ENCODE data around the gene GOSR2.

The GOSR2 gene

GRCh38 chr17:46878055-46878454 is 44.9 kb upstream of the GOSR2 start:
- Histone ChIP-seq H3K4me1 (ENCODE audit: insufficient read depth, insufficient read length) (no peaks in the 10 kb centered on the region), H3K9me3 (ENCODE audit: insufficient read depth, low read length) (no peaks in the 10 kb centered on the region), H3K4me3 (ENCODE audit: insufficient read length, low read depth) (no peak overlapping the region), H3K36me3 (ENCODE audit: insufficient read depth, insufficient read length, low read length) (no peaks in the 10 kb centered on the region), H3K9ac (ENCODE audit: insufficient read length, low read depth) (no peak overlapping the region), H3K27me3 (ENCODE audit: insufficient read depth, insufficient read length) (peaks cover 1% of the 10 kb centered on the region)
- DNase-seq (ENCODE audit: low read depth, low spot score): no peak
- TF ChIP-seq ZNF274 (IDR thresholded peaks at IDR 0.05; ENCODE audit: low read depth, low read length) (no peak), SUZ12 (IDR thresholded peaks at IDR 0.05; ENCODE audit: extremely low read depth, insufficient read depth, insufficient read length) (no peak), YY1 (IDR thresholded peaks at IDR 0.05; ENCODE audit: insufficient read depth, insufficient read length) (no peak)

GRCh38 chr17:46879101-46879500 is 43.9 kb upstream of the GOSR2 start:
- H3K36me3 ChIP-seq (ENCODE audit: insufficient read depth, insufficient read length, low read length): no peaks in the 10 kb centered on the region
- no peak overlapping the region for H3K4me3 ChIP-seq (ENCODE audit: insufficient read length, low read depth)
- no peak for DNase-seq (ENCODE audit: low read depth, low spot score)
- H3K4me1 ChIP-seq (ENCODE audit: insufficient read depth, insufficient read length): no peaks in the 10 kb centered on the region
- TF ChIP-seq SUZ12 (IDR thresholded peaks at IDR 0.05; ENCODE audit: extremely low read depth, insufficient read depth, insufficient read length) (no peak), YY1 (IDR thresholded peaks at IDR 0.05; ENCODE audit: insufficient read depth, insufficient read length) (no peak), ZNF274 (IDR thresholded peaks at IDR 0.05; ENCODE audit: low read depth, low read length) (no peak)
- no peaks in the 10 kb centered on the region for H3K9me3 ChIP-seq (ENCODE audit: insufficient read depth, low read length)
- H3K27me3 ChIP-seq (ENCODE audit: insufficient read depth, insufficient read length): no peaks in the 10 kb centered on the region
- no peak overlapping the region for H3K9ac ChIP-seq (ENCODE audit: insufficient read length, low read depth)

- DNase-seq (ENCODE audit: low read depth, low spot score): no peak
- Histone ChIP-seq H3K27me3 (ENCODE audit: insufficient read depth, insufficient read length) (peaks cover 1% of the 10 kb centered on the region), H3K4me3 (ENCODE audit: insufficient read length, low read depth) (no peak overlapping the region), H3K36me3 (ENCODE audit: insufficient read depth, insufficient read length, low read length) (no peaks in the 10 kb centered on the region), H3K4me1 (ENCODE audit: insufficient read depth, insufficient read length) (no peaks in the 10 kb centered on the region), H3K9me3 (ENCODE audit: insufficient read depth, low read length) (no peaks in the 10 kb centered on the region), H3K9ac (ENCODE audit: insufficient read length, low read depth) (no peak overlapping the region)
- TF ChIP-seq SUZ12 (IDR thresholded peaks at IDR 0.05; ENCODE audit: extremely low read depth, insufficient read depth, insufficient read length) (no peak), YY1 (IDR thresholded peaks at IDR 0.05; ENCODE audit: insufficient read depth, insufficient read length) (no peak), ZNF274 (IDR thresholded peaks at IDR 0.05; ENCODE audit: low read depth, low read length) (no peak)
Measured at GRCh38 chr17:46881015-46881414, 41.9 kb upstream of the GOSR2 start.

- Histone ChIP-seq H3K4me3 (ENCODE audit: insufficient read length, low read depth) (no peak overlapping the region), H3K4me1 (ENCODE audit: insufficient read depth, insufficient read length) (no peaks in the 10 kb centered on the region), H3K36me3 (ENCODE audit: insufficient read depth, insufficient read length, low read length) (no peaks in the 10 kb centered on the region), H3K9me3 (ENCODE audit: insufficient read depth, low read length) (no peaks in the 10 kb centered on the region), H3K9ac (ENCODE audit: insufficient read length, low read depth) (no peak overlapping the region), H3K27me3 (ENCODE audit: insufficient read depth, insufficient read length) (peaks cover 3% of the 10 kb centered on the region)
- DNase-seq (ENCODE audit: low read depth, low spot score): no peak
- no peak for TF ChIP-seq ZNF274 (IDR thresholded peaks at IDR 0.05; ENCODE audit: low read depth, low read length)
- TF ChIP-seq SUZ12 (IDR thresholded peaks at IDR 0.05; ENCODE audit: extremely low read depth, insufficient read depth, insufficient read length): no peak
- no peak for TF ChIP-seq YY1 (IDR thresholded peaks at IDR 0.05; ENCODE audit: insufficient read depth, insufficient read length)
Measured at GRCh38 chr17:46882666-46883065, 40.3 kb upstream of the GOSR2 start.

- Histone ChIP-seq H3K9ac (ENCODE audit: insufficient read length, low read depth) (no peak overlapping the region), H3K27me3 (ENCODE audit: insufficient read depth, insufficient read length) (peaks cover 3% of the 10 kb centered on the region), H3K9me3 (ENCODE audit: insufficient read depth, low read length) (no peaks in the 10 kb centered on the region), H3K4me1 (ENCODE audit: insufficient read depth, insufficient read length) (no peaks in the 10 kb centered on the region), H3K4me3 (ENCODE audit: insufficient read length, low read depth) (no peak overlapping the region), H3K36me3 (ENCODE audit: insufficient read depth, insufficient read length, low read length) (no peaks in the 10 kb centered on the region)
- no peak for TF ChIP-seq YY1 (IDR thresholded peaks at IDR 0.05; ENCODE audit: insufficient read depth, insufficient read length)
- no peak for TF ChIP-seq SUZ12 (IDR thresholded peaks at IDR 0.05; ENCODE audit: extremely low read depth, insufficient read depth, insufficient read length)
- no peak for TF ChIP-seq ZNF274 (IDR thresholded peaks at IDR 0.05; ENCODE audit: low read depth, low read length)
- no peak for DNase-seq (ENCODE audit: low read depth, low spot score)
Measured at GRCh38 chr17:46883871-46884520, 39.0 kb upstream of the GOSR2 start.

GRCh38 chr17:46884552-46884951 is 38.4 kb upstream of the GOSR2 start:
- Histone ChIP-seq H3K9me3 (ENCODE audit: insufficient read depth, low read length) (no peaks in the 10 kb centered on the region), H3K4me3 (ENCODE audit: insufficient read length, low read depth) (no peak overlapping the region), H3K27me3 (ENCODE audit: insufficient read depth, insufficient read length) (peaks cover 3% of the 10 kb centered on the region), H3K9ac (ENCODE audit: insufficient read length, low read depth) (no peak overlapping the region), H3K36me3 (ENCODE audit: insufficient read depth, insufficient read length, low read length) (no peaks in the 10 kb centered on the region), H3K4me1 (ENCODE audit: insufficient read depth, insufficient read length) (no peaks in the 10 kb centered on the region)
- DNase-seq (ENCODE audit: low read depth, low spot score): no peak
- no peak for TF ChIP-seq ZNF274 (IDR thresholded peaks at IDR 0.05; ENCODE audit: low read depth, low read length)
- TF ChIP-seq YY1 (IDR thresholded peaks at IDR 0.05; ENCODE audit: insufficient read depth, insufficient read length): no peak
- TF ChIP-seq SUZ12 (IDR thresholded peaks at IDR 0.05; ENCODE audit: extremely low read depth, insufficient read depth, insufficient read length): no peak

- Histone ChIP-seq H3K4me1 (ENCODE audit: insufficient read depth, insufficient read length) (peaks cover 3% of the 10 kb centered on the region), H3K4me3 (ENCODE audit: insufficient read length, low read depth) (no peak overlapping the region), H3K27me3 (ENCODE audit: insufficient read depth, insufficient read length) (peaks cover 3% of the 10 kb centered on the region), H3K9me3 (ENCODE audit: insufficient read depth, low read length) (no peaks in the 10 kb centered on the region), H3K9ac (ENCODE audit: insufficient read length, low read depth) (no peak overlapping the region), H3K36me3 (ENCODE audit: insufficient read depth, insufficient read length, low read length) (no peaks in the 10 kb centered on the region)
- no peak for TF ChIP-seq YY1 (IDR thresholded peaks at IDR 0.05; ENCODE audit: insufficient read depth, insufficient read length)
- no peak for TF ChIP-seq ZNF274 (IDR thresholded peaks at IDR 0.05; ENCODE audit: low read depth, low read length)
- TF ChIP-seq SUZ12 (IDR thresholded peaks at IDR 0.05; ENCODE audit: extremely low read depth, insufficient read depth, insufficient read length): no peak
- DNase-seq (ENCODE audit: low read depth, low spot score): no peak
Measured at GRCh38 chr17:46885415-46886309, 37.3 kb upstream of the GOSR2 start.
